Subcutaneous adipose tissue (tissue), 4 donors: ENCODE measurements around the gene TUBGCP6. TPM values are rescaled to one million over a fixed set of nuclear protein-coding genes. Genes with fewer than 3 reads are reported as not detected.

ENCODE experiments used
- CTCF ChIP-seq: fragments of 450-650 bp; IDR thresholded peaks from one replicate; pipeline ENCODE4 v1.5.1; 2016; ENCODE audit warnings: low read depth, mild to moderate bottlenecking, control low read depth, antibody characterized with exemption, moderate library complexity
- total RNA-seq, 4 donors: library from RNA; depleted of rRNA; stranded (reverse); fragments of >200 nt; gene quantifications; one replicate each; pipeline ENCODE4 v1.1.0, GENCODE V29; 2016

Gene TUBGCP6
- total RNA-seq, 4 donors from 2014 or later, result 21.1 to 60.3 (median 25.6) TPM

GRCh38 chr22:50266994-50267393 is 22.2 kb upstream of the TUBGCP6 start:
- TF ChIP-seq CTCF, result no peak

GRCh38 chr22:50264946-50265669 is 20.3 kb upstream of the TUBGCP6 start:
- TF ChIP-seq CTCF, result no peak

DNA sequence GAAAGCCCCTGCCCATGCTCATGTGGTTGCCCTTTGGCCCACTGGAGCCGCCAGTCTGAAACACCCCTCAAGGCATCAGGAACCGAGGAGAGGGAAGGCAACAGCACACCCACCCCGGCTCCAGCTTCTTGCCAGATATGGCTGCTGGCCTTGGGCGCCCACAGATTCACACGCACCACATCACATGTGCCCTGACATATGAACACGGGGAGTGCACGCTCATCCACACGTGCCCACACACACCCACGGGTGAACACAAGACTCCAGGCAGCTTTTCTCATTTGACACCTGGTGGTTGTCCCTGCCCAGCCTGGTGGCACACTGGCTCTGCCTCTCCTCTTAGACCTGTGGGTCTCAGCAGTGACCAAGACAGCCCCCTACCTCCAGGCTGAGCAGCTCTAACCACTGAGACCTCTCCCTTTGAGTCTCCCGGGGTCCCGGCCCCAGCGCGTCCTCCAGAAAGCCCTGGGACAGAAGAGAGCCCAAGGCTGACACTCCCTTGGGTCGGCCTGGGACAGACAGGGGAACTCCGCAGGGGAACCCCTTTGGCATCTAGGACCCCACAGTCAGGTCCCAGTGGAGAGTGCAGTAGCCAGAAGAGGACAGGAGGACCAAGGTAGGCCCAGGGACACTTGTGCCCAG is 19.4 kb upstream of the TUBGCP6 start:
- no peak for TF ChIP-seq CTCF

DNA sequence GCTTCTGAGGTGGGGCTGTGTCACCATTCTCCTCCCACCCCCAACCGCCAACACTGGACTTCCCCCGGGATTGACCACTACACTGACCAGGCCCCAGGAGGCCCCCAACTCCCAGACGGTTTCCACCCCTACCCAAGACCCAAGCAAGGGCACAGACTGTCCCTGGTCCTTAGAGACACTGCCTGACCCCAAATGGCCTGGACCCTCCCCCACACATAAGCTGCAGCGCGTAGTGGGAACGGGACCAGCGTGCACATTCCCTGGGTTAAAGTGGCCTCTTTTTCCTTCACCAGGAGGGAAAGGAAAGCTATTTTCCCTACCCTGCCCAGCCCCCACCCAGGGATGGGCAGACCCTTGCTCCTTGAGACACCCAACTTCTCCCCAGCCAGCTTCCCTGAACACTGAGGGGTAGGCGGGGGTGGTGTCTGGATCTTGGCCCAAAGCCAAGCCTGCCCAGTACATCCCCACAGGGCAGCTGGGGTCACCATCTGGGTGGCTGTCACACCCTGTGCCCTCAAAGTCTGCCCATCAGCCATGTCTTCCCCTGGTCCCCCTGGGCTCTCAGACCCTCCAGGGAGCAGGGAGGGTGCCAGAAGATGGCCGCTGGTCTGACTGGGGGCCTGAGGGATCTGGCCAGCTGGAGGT is 18.3 kb upstream of the TUBGCP6 start:
- no peak for TF ChIP-seq CTCF

- TF ChIP-seq CTCF, result no peak
Observed at GRCh38 chr22:50262460-50262911, 17.7 kb upstream of the TUBGCP6 start.

DNA sequence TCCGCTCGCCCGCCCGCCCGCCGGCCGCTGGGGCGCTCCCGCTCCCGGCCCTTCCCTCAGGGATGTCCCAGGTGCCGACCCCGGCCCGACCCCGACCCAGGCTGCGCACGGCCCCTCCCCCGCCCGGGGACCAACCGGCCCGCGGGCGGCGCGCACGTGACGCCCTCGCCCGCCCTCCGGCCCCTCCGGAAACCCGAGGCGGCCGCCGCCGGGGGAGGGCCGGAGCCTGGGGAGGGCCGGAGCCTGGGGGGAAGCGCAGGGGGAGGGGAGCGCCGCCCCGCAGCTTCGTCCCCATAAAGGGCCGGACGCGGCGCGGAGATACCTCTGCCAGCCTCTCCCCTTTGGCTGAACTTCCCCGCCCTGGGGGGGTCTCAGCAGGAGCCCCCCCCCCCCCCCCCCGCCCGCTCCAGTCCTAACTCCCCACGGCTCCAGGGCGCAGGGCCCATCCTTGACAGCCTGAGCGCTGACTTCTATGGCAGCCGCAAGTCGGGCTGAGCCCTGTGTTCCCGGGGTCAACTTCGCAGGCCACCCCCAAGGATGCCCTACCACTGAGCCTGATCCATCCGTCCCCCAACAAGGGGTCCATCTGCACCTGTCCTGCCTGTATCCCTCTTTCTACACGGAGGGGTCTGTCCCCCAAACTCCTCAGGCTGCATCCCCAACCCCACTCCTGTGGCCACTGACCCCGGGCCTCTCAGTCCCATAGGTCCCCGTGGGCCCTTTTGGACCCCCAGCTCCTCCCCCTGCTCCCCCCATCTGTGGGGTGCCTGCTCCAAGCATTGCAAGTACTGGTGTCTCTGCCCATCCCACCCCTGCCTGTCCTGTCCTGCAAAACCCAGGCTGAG is 17.0 kb upstream of the TUBGCP6 start, which contains the start of gene MAPK12:
TSS of gene MAPK12 (minus strand) at position 69 of the 845 bp plus-strand sequence. CDS start 174 bp downstream, outside the sequence.
- no peak for TF ChIP-seq CTCF
